Gastroesophageal sphincter (tissue), 4 donors: ENCODE results near the gene CCR7. TPM values are rescaled to one million over a fixed set of nuclear protein-coding genes. Genes with fewer than 3 reads are reported as not detected.

Source experiments
- ATAC-seq: fragments of 150-250 bp; one replicate; pipeline ENCODE4 v1.9.1; 2016; ENCODE audit warnings: mild to moderate bottlenecking, moderate library complexity
- H3K27ac ChIP-seq, 4 donors: fragments of 200-600 bp; sonication (generic) in 3 of 4; 1 replicate in 3 of 4; 2 replicates in 1 of 4; pipeline ENCODE4 v1.5.1; 2016 to 2019
- H3K27me3 ChIP-seq: fragments of 200-600 bp; sonication (generic); one replicate; pipeline ENCODE4 v1.5.1; 2019
- H3K36me3 ChIP-seq, 2 donors: fragments of 200-600 bp; sonication (generic); one replicate each; pipeline ENCODE4 v1.5.1; 2019; ENCODE audit warnings: control low read depth in 1 of 2
- H3K4me1 ChIP-seq, 3 donors: fragments of 200-600 bp; sonication (generic); 1 replicate in 2 of 3; 2 replicates in 1 of 3; pipeline ENCODE4 v1.5.1; 2016 to 2019; ENCODE audit warnings: control low read depth in 2 of 3
- H3K4me3 ChIP-seq, 2 donors: fragments of 200-600 bp; sonication (generic); one replicate each; pipeline ENCODE4 v1.5.1; 2019; ENCODE audit warnings: mild to moderate bottlenecking in 1 of 2, moderate library complexity in 1 of 2
- H3K9me3 ChIP-seq, 3 donors: fragments of 200-600 bp; sonication (generic); one replicate each; pipeline ENCODE4 v1.5.1; 2017 to 2019; ENCODE audit warnings: control low read depth in 2 of 3
- CTCF ChIP-seq, 4 experiments: fragments of 200-600 bp in 2 of 4; fragments of 450-650 bp in 2 of 4; sonication (generic) in 1 of 4; IDR thresholded peaks; one replicate each; pipeline ENCODE4 v1.5.1; 2017 to 2019; ENCODE audit warnings: antibody characterized with exemption in 4 of 4, mild to moderate bottlenecking in 2 of 4, moderate library complexity in 2 of 4
- EP300 ChIP-seq: sonication (generic); formaldehyde crosslinking; IDR thresholded peaks from one replicate; pipeline ENCODE4 v1.6.1; 2017; ENCODE audit warnings: antibody characterized with exemption, mild to moderate bottlenecking
- POLR2A ChIP-seq, 2 donors: fragments of 450-650 bp; IDR thresholded peaks; one replicate each; pipeline ENCODE4 v1.6.1; 2017; ENCODE audit warnings: antibody characterized with exemption in 2 of 2, mild to moderate bottlenecking in 2 of 2, moderate library complexity in 1 of 2
- POLR2AphosphoS5 ChIP-seq: sonication (generic); formaldehyde crosslinking; IDR thresholded peaks from one replicate; pipeline ENCODE4 v1.6.1; 2017; ENCODE audit warnings: antibody characterized with exemption
- WGBS, 2 donors: methylation state at CpG; one replicate each; pipeline ENCODE4 v1.1.5; 2018; ENCODE audit warnings: low coverage in 1 of 2; 5-methylcytosine and 5-hydroxymethylcytosine counted together
- total RNA-seq, 4 donors: library from RNA; depleted of rRNA; stranded (reverse); fragments of >200 nt; gene quantifications; one replicate each; pipeline ENCODE4 v1.1.0, GENCODE V29; 2016

The CCR7 gene
- total RNA-seq, 4 donors from 2014 or later: 0.15 to 2.2 (median 0.35) TPM; not detected in 1

DNA sequence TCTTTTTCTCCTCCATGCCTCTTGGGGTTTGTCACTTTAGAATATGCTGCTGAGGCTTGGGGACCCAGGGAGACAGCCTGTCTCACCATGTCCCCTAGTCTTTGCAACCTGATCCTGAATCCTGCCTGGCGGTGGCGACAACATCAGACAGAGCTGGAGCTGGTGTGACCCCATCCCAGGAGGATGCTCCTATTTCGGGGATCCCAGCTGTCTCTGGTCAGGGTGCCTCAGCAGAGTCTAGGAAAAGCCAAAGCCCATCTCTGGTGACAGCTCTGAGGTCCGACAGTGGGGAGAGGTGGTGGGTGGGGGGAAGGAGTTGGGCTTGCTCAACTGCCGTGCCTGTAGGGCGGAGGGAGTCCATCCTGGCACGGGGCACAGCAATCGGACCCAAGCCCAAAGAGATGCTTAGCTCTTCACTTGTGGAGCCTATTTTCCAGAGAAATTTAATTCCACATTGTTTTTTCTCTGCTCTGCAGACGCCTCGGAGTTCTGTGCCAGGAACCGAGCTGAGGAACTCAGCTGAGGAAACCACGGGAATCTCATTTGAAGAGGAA lies 53.5 kb downstream of the CCR7 start:
- H3K27me3 ChIP-seq: no peaks in the 10 kb centered on the region
- no peak overlapping the region for H3K4me3 ChIP-seq
- H3K27ac ChIP-seq: no peak overlapping the region
- no peaks in the 10 kb centered on the region for H3K4me1 ChIP-seq
- H3K36me3 ChIP-seq: no peaks in the 10 kb centered on the region
- TF ChIP-seq POLR2AphosphoS5 (no peak), CTCF (IDR thresholded peaks at IDR 0.05) (no peak), EP300 (no peak), POLR2A (IDR thresholded peaks at IDR 0.05) (no peak)
- no peak for ATAC-seq
- WGBS, 2 donors: 56 to 81% methylated on average over 3 of the region's 12 CpGs
- H3K9me3 ChIP-seq: no peaks in the 10 kb centered on the region

GRCh38 chr17:40511136-40511535 lies 54.1 kb downstream of the CCR7 start:
- Histone ChIP-seq H3K36me3 (no peaks in the 10 kb centered on the region), H3K9me3 (no peaks in the 10 kb centered on the region), H3K4me3 (no peak overlapping the region), H3K4me1 (no peaks in the 10 kb centered on the region), H3K27ac (no peak overlapping the region), H3K27me3 (no peaks in the 10 kb centered on the region)
- ATAC-seq: no peak
- TF ChIP-seq EP300 (no peak), POLR2A (IDR thresholded peaks at IDR 0.05) (no peak), POLR2AphosphoS5 (no peak), CTCF (IDR thresholded peaks at IDR 0.05) (no peak)
- WGBS, 2 donors: 90 to 94% methylated on average over 2 of the region's 2 CpGs

DNA sequence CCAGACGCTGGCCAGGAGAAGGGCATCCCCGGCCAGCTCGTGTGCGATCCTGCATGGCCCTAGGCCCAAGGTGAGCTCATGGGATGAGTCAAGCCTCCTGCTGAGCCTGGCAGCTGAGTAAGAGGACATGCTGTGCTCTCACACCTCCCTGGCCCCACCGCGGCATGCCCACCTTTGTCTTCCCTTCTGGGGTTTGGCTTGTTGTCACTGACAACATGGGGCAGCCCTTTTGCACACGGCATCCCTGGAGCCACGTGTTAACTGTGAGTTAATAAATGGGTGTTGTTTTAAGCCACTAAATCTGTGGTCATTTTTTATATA lies 55.0 kb downstream of the CCR7 start:
- H3K27ac ChIP-seq: no peak overlapping the region
- TF ChIP-seq POLR2AphosphoS5 (no peak), EP300 (no peak), POLR2A (IDR thresholded peaks at IDR 0.05) (no peak), CTCF (IDR thresholded peaks at IDR 0.05) (no peak)

DNA sequence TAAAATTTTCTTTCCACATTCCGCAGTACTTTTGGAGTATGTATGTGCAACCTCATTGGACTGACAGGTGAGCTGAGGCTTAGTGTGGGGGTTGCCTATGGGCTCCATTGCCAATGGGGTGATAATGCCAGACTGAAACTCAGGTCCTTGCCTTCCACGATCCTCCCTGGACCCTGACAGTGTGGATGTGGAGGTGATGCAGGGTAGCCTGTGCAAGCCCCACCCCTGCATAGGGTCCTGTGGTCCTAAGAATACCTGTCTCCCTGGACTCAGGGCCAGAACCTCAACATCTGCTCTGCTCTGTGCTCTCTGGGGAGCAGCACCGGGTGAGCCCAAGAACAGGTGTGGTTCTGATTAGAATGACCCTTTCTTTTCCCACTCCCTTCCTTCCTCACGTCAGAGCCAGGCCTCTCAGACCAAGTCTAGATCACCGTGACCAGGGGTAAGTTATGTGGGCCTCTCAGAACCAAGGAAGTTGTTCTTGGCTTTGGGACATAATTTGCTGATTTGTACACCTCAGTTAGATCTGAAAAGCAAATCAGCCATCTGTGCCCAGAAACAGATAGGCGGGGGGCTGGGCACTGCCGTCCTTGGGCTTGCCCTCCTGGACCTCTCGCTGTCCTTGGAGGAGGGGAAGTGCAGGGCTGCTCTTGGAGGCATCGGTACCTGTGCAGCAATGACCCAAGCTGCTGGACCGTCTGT lies 55.5 kb downstream of the CCR7 start:
- no peaks in the 10 kb centered on the region for H3K27me3 ChIP-seq
- ATAC-seq: no peak
- H3K9me3 ChIP-seq: no peaks in the 10 kb centered on the region
- no peak overlapping the region for H3K4me3 ChIP-seq
- H3K27ac ChIP-seq: no peak overlapping the region
- 92 to 97% methylated on average over 2 to 5 of the region's 10 CpGs for WGBS, 2 donors
- TF ChIP-seq POLR2A (IDR thresholded peaks at IDR 0.05) (no peak), EP300 (no peak), CTCF (IDR thresholded peaks at IDR 0.05) (no peak), POLR2AphosphoS5 (no peak)
- H3K4me1 ChIP-seq: no peaks in the 10 kb centered on the region
- H3K36me3 ChIP-seq: no peaks in the 10 kb centered on the region

More for the DNA sequence above, 55.0 kb downstream of the CCR7 start:
- WGBS, 2 donors: 38 to 56% methylated on average over 2 to 4 of the region's 8 CpGs
- Histone ChIP-seq H3K9me3 (no peaks in the 10 kb centered on the region), H3K4me1 (no peaks in the 10 kb centered on the region), H3K4me3 (no peak overlapping the region), H3K36me3 (no peaks in the 10 kb centered on the region), H3K27me3 (no peaks in the 10 kb centered on the region)
- no peak for ATAC-seq

GRCh38 chr17:40506786-40507185 lies 58.5 kb downstream of the CCR7 start:
- Histone ChIP-seq H3K4me3 (no peak overlapping the region), H3K9me3 (peaks cover 0 to 8% (median 0%) of the 10 kb centered on the region in 3 donors), H3K27me3 (no peaks in the 10 kb centered on the region), H3K36me3 (no peaks in the 10 kb centered on the region), H3K27ac (no peak overlapping the region), H3K4me1 (no peaks in the 10 kb centered on the region)
- 66 to 81% methylated on average over 3 of the region's 5 CpGs for WGBS, 2 donors
- ATAC-seq: no peak
- no peak for TF ChIP-seq POLR2AphosphoS5
- TF ChIP-seq POLR2A (IDR thresholded peaks at IDR 0.05): no peak
- no peak for TF ChIP-seq CTCF (IDR thresholded peaks at IDR 0.05)
- no peak for TF ChIP-seq EP300
